GM23248 (cell line): ENCODE data around the gene CABCOCO1. TPM values are rescaled to one million over a fixed set of nuclear protein-coding genes. Genes with fewer than 3 reads are reported as not detected.

Experiments
- DNase-seq: peaks from one replicate; pipeline ENCODE4 v3.0.0-alpha.2; 2015
- H2AFZ ChIP-seq: fragments of 200-600 bp; sonication (generic); 2 replicates; pipeline ENCODE4 v1.6.1; 2016; ENCODE audit warnings: antibody characterized with exemption
- H3F3A ChIP-seq: fragments of 200-600 bp; sonication (generic); 2 replicates; pipeline ENCODE4 v1.6.1; 2016; ENCODE audit warnings: mild to moderate bottlenecking, antibody characterized with exemption, mixed run types; ENCODE audit not compliant: insufficient read depth
- H3K27ac ChIP-seq: fragments of 200-600 bp; sonication (generic); 2 replicates; pipeline ENCODE4 v1.5.1; 2016; ENCODE audit warnings: mild to moderate bottlenecking
- H3K27me3 ChIP-seq: fragments of 200-600 bp; sonication (generic); replicated peaks from 2 replicates; pipeline ENCODE4 v1.6.1; 2016; ENCODE audit warnings: mild to moderate bottlenecking; ENCODE audit not compliant: insufficient read depth
- H3K36me3 ChIP-seq: fragments of 200-600 bp; sonication (generic); 2 replicates; pipeline ENCODE4 v1.6.1; 2016; ENCODE audit warnings: low read depth, mild to moderate bottlenecking
- H3K4me1 ChIP-seq: fragments of 200-600 bp; sonication (generic); 2 replicates; pipeline ENCODE4 v1.6.1; 2016; ENCODE audit warnings: mild to moderate bottlenecking; ENCODE audit not compliant: insufficient read depth
- H3K4me2 ChIP-seq: fragments of 200-600 bp; sonication (generic); one replicate; pipeline ENCODE4 v1.6.1; 2016; ENCODE audit warnings: mild to moderate bottlenecking; ENCODE audit not compliant: unreplicated experiment
- H3K4me3 ChIP-seq: fragments of 200-600 bp; sonication (generic); 2 replicates; pipeline ENCODE4 v1.5.1; 2016; ENCODE audit warnings: mild to moderate bottlenecking
- H3K79me2 ChIP-seq: fragments of 200-600 bp; sonication (generic); 2 replicates; pipeline ENCODE4 v1.6.1; 2016; ENCODE audit warnings: mild to moderate bottlenecking; ENCODE audit not compliant: insufficient read depth
- H3K9ac ChIP-seq: fragments of 200-600 bp; sonication (generic); 2 replicates; pipeline ENCODE4 v1.6.1; 2016; ENCODE audit warnings: mild to moderate bottlenecking
- H3K9me2 ChIP-seq: fragments of 200-600 bp; sonication (generic); 2 replicates; pipeline ENCODE4 v1.6.1; 2016; ENCODE audit warnings: mixed run types, mild to moderate bottlenecking, moderate library complexity; ENCODE audit not compliant: insufficient read depth
- H3K9me3 ChIP-seq: fragments of 200-600 bp; sonication (generic); one replicate; pipeline ENCODE4 v1.6.1; 2017; ENCODE audit warnings: low read depth
- H4K20me1 ChIP-seq: fragments of 200-600 bp; sonication (generic); 2 replicates; pipeline ENCODE4 v1.6.0; 2016; ENCODE audit not compliant: insufficient read depth
- EZH2 ChIP-seq: fragments of 200-600 bp; sonication (generic); IDR thresholded peaks from 2 replicates; pipeline ENCODE4 v1.6.1; 2018; ENCODE audit warnings: antibody characterized with exemption, mild to moderate bottlenecking; ENCODE audit not compliant: insufficient read depth, poor library complexity, severe bottlenecking
- EZH2phosphoT487 ChIP-seq: fragments of 200-600 bp; sonication (generic); IDR thresholded peaks from 2 replicates; pipeline ENCODE4 v1.6.1; 2018; ENCODE audit warnings: antibody characterized with exemption, moderate library complexity, mild to moderate bottlenecking, low read depth; ENCODE audit not compliant: insufficient read depth
- WGBS, 2 experiments: methylation state at CpG; one replicate each; pipeline ENCODE4 v1.1.6; 2015 to 2017; ENCODE audit warnings: low lambda C conversion rate in 2 of 2, low coverage in 1 of 2; ENCODE audit errors: missing lambda C conversion rate in 2 of 2; 5-methylcytosine and 5-hydroxymethylcytosine counted together
- in situ Hi-C: fragments of 300-500 bp; cut with MboI; formaldehyde crosslinking; loops from 2 replicates; pipeline ENCODE4 v1.15.0; 2020
- polyA plus RNA-seq: library from polyadenylated mRNA; unstranded; fragments of >200 nt; fragmentation: Nextera tagmentation; extraction: Ambion mirVana; gene quantifications from 2 replicates; pipeline ENCODE4 v1.2.1, GENCODE V29; 2016
- total RNA-seq: library from RNA; depleted of rRNA; stranded (reverse); fragments of >200 nt; shearing (Covaris generic); gene quantifications from 2 replicates; pipeline ENCODE4 v1.2.3, GENCODE V29; 2014

The CABCOCO1 gene
- total and polyA plus RNA-seq, 2 experiments from 2014 or later: 0.22 to 1.1 TPM

GRCh38 chr10:61744469-61744868 is 81.7 kb downstream of the CABCOCO1 start:
- no peaks in the 10 kb centered on the region for H3K79me2 ChIP-seq
- no peak overlapping the region for H2AFZ ChIP-seq
- no peaks in the 10 kb centered on the region for H4K20me1 ChIP-seq
- 94 to 100% methylated on average over 1 of the region's 1 CpG for WGBS, 2 experiments
- no peaks in the 10 kb centered on the region for H3K36me3 ChIP-seq
- no peaks in the 10 kb centered on the region for H3F3A ChIP-seq
- no peak overlapping the region for H3K4me2 ChIP-seq
- in situ Hi-C loops: loop anchor here (25.0 kb wide), 1 partner anchor 932 kb away; no protein-coding TSS in a partner anchor
- no peaks in the 10 kb centered on the region for H3K9me3 ChIP-seq
- no peaks in the 10 kb centered on the region for H3K9me2 ChIP-seq
- H3K9ac ChIP-seq: no peak overlapping the region
- no peak for DNase-seq
- no peak for TF ChIP-seq EZH2
- TF ChIP-seq EZH2phosphoT487: no peak
- no peak overlapping the region for H3K27ac ChIP-seq
- no peak overlapping the region for H3K4me3 ChIP-seq
- no peaks in the 10 kb centered on the region for H3K27me3 ChIP-seq
- H3K4me1 ChIP-seq: peaks cover 5% of the 10 kb centered on the region; the same call in 1 of the 2 replicates

DNA sequence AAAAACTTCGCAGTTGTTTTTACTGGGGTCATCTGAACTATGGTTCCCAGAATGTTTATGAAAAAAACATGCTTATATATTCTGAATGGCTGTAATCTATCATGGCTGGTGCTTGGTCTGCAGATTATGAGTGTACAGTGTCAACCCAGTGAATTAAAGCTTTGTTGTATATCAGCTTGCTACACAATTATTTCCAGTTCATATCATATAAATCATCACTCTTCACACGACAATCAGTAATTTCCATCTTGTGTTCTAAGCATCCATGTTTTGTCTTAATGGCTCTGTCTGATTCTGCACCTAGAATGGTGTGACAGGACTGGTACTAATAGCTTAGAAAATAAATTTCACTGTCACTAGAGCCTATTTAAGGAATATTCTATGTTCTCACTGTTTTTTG is 83.6 kb downstream of the CABCOCO1 start:
- TF ChIP-seq EZH2: no peak
- no peak for TF ChIP-seq EZH2phosphoT487
- H3K4me2 ChIP-seq: no peak overlapping the region
- H3K27me3 ChIP-seq: no peaks in the 10 kb centered on the region
- no peaks in the 10 kb centered on the region for H3K9me3 ChIP-seq
- H3F3A ChIP-seq: 0 out of 2 replicates have a peak, but pooled peaks cover under 1% of the 10 kb centered on the region
- 90 to 91% methylated on average over 2 of the region's 2 CpGs for WGBS, 2 experiments
- in situ Hi-C loops: loop anchor here (25.0 kb wide), 1 partner anchor 934 kb away; no protein-coding TSS in a partner anchor
- no peaks in the 10 kb centered on the region for H3K79me2 ChIP-seq
- DNase-seq: no peak
- no peak overlapping the region for H3K9ac ChIP-seq
- peaks cover 7% of the 10 kb centered on the region for H3K4me1 ChIP-seq
- no peaks in the 10 kb centered on the region for H3K36me3 ChIP-seq
- H3K9me2 ChIP-seq: no peaks in the 10 kb centered on the region
- no peak overlapping the region for H3K27ac ChIP-seq
- no peak overlapping the region for H3K4me3 ChIP-seq
- no peak overlapping the region for H2AFZ ChIP-seq
- H4K20me1 ChIP-seq: no peaks in the 10 kb centered on the region

DNA sequence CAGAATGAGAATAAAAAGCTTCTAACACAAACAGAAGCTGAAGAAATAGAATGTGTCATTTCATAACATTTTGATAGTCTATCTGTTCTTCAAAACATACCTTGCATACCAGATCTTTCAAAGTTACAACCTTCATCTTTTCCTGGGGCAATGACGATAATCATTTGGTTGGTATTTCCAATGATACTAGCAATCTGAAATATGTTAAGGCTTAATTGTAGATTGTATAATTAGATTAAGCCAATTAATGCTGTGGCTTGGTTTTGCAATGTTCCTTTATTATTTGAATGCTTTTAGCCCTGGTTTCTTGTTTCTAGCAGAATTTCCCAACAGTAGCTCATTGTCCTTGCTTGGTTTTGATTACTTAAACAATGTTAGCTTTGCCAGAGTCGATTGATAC is 84.6 kb downstream of the CABCOCO1 start:
- H3K36me3 ChIP-seq: no peaks in the 10 kb centered on the region
- no peaks in the 10 kb centered on the region for H3K27me3 ChIP-seq
- H2AFZ ChIP-seq: no peak overlapping the region
- 88 to 91% methylated on average over 2 of the region's 2 CpGs for WGBS, 2 experiments
- H3K4me3 ChIP-seq: no peak overlapping the region
- no peaks in the 10 kb centered on the region for H3K9me2 ChIP-seq
- in situ Hi-C loops: loop anchor here (25.0 kb wide), 1 partner anchor 935 kb away; no protein-coding TSS in a partner anchor
- no peak overlapping the region for H3K4me2 ChIP-seq
- no peaks in the 10 kb centered on the region for H3K79me2 ChIP-seq
- no peak overlapping the region for H3K9ac ChIP-seq
- H4K20me1 ChIP-seq: no peaks in the 10 kb centered on the region
- H3F3A ChIP-seq: peaks cover 10% of the 10 kb centered on the region; the same call in 1 of the 2 replicates
- no peak for DNase-seq
- H3K27ac ChIP-seq: no peak overlapping the region
- H3K9me3 ChIP-seq: no peaks in the 10 kb centered on the region
- TF ChIP-seq EZH2phosphoT487: no peak
- TF ChIP-seq EZH2: no peak
- H3K4me1 ChIP-seq: peaks cover 16% of the 10 kb centered on the region

DNA sequence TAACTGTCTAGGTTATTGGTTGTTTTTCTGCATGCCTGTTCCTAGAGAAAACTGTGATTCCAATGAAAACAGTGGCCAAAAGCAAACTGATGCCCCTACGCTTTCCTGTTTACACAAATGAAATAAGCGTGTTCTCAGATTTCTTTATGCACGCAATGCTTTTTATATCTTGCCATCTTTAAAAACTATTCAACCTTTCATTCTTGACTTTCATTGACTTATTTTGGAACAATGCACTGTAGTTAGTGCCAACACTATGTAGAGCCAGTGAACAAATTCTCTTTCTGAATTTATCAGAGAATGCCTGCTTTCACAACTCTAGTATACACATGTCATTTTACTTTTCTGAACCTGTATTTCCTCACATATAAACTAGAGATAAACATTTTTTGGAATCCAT is 86.6 kb downstream of the CABCOCO1 start:
- WGBS, 2 experiments: 99 to 100% methylated on average over 3 of the region's 3 CpGs
- in situ Hi-C loops: loop anchor here (25.0 kb wide), 1 partner anchor 937 kb away; no protein-coding TSS in a partner anchor
- TF ChIP-seq EZH2 (no peak), EZH2phosphoT487 (no peak)

More for the DNA sequence above, 86.6 kb downstream of the CABCOCO1 start:
- Histone ChIP-seq H3K27ac (no peak overlapping the region), H3K79me2 (no peaks in the 10 kb centered on the region), H3K9ac (no peak overlapping the region), H3K4me2 (no peak overlapping the region), H3K4me1 (peaks cover 21% of the 10 kb centered on the region), H3K36me3 (no peaks in the 10 kb centered on the region), H4K20me1 (no peaks in the 10 kb centered on the region), H3F3A (peaks cover 10% of the 10 kb centered on the region; the same call in 1 of the 2 replicates), H3K27me3 (no peaks in the 10 kb centered on the region), H3K4me3 (no peak overlapping the region), H2AFZ (no peak overlapping the region), H3K9me3 (no peaks in the 10 kb centered on the region), H3K9me2 (no peaks in the 10 kb centered on the region)
- DNase-seq: no peak
